ENCODE results near the gene PISD.

Gene PISD

GRCh38 chr22:31572939-31573338, 89.1 kb downstream of the PISD start:
- no peak for DNase-seq (ENCODE audit: low spot score)
- TF ChIP-seq CTCF (IDR thresholded peaks at IDR 0.05; ENCODE audit: extremely low read depth, missing control alignments) = no peak

DNA sequence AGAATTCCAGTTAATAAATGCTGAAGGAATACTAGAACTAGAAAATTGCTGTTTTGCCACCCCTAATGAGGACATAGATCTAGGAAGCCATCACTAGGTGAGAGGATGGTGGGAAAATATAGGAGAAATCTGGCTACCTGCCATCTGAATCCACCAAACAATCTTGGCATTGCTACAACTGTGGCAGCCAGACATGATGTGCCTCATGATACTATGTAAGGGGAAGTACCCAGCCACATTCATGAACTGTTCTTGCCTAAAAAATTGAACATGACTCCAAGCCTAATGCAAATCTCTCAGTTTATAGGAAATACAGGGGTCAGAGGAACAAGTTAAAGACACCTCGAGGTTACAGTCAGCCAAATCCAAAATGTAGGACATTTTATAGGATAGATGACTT, 92.9 kb downstream of the PISD start:
- DNase-seq (ENCODE audit: low spot score) = no peak
- TF ChIP-seq CTCF (IDR thresholded peaks at IDR 0.05; ENCODE audit: extremely low read depth, missing control alignments) = no peak
